Stomach (tissue), 4 donors: Measurements from ENCODE around the gene ZNHIT3.

Experiments used
- POLR2AphosphoS5 ChIP-seq, 3 donors: sonication (generic); formaldehyde crosslinking; IDR thresholded peaks; one replicate each; pipeline ENCODE4 v1.6.1; 2016; ENCODE audit warnings: antibody characterized with exemption in 3 of 3
- TF ChIP-seq, protein P1 (sequence below), 7 experiments: fragments of 450-650 bp in 4 of 7; fragments of 200-600 bp in 3 of 7; sonication (generic) in 3 of 7; IDR thresholded peaks; one replicate each; pipeline ENCODE4 v1.5.1; 2016 to 2019; ENCODE audit warnings: antibody characterized with exemption in 7 of 7, control low read depth in 2 of 7, mild to moderate bottlenecking in 1 of 7

DNA sequence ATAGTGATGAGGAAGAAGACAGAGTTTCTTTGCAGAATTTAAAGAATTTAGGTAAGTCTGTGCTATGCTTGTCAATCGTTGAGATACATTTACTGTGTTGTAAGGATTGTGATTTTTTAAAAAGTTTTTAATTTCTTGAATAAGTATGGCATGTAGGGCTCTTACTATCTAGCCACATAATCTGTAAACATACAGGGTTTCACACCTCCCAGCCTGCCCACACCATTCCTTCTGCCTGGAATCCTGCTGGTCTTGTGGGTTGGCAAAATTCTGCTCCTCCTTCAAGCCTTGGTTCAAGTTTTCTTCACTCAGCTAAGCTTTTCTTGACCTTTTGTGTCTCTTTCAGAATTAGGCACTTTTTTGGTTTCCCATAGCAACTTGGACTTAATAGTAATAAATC is 7.5 kb downstream of the ZNHIT3 start:
- TF ChIP-seq, protein P1, sequence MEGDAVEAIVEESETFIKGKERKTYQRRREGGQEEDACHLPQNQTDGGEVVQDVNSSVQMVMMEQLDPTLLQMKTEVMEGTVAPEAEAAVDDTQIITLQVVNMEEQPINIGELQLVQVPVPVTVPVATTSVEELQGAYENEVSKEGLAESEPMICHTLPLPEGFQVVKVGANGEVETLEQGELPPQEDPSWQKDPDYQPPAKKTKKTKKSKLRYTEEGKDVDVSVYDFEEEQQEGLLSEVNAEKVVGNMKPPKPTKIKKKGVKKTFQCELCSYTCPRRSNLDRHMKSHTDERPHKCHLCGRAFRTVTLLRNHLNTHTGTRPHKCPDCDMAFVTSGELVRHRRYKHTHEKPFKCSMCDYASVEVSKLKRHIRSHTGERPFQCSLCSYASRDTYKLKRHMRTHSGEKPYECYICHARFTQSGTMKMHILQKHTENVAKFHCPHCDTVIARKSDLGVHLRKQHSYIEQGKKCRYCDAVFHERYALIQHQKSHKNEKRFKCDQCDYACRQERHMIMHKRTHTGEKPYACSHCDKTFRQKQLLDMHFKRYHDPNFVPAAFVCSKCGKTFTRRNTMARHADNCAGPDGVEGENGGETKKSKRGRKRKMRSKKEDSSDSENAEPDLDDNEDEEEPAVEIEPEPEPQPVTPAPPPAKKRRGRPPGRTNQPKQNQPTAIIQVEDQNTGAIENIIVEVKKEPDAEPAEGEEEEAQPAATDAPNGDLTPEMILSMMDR (IDR thresholded peaks at IDR 0.05): no peak
- TF ChIP-seq POLR2AphosphoS5 (IDR thresholded peaks at IDR 0.05): no peak
